SU-DHL-6 (cell line): ENCODE measurements around the gene EFHD1.

Source experiments
- H2AFZ ChIP-seq: fragments of 200-600 bp; sonication (generic); 2 replicates; pipeline ENCODE4 v1.6.1; 2014; ENCODE audit warnings: low read depth, mild to moderate bottlenecking, moderate library complexity, mixed read lengths, antibody characterized with exemption, low read length; ENCODE audit not compliant: severe bottlenecking
- H3F3A ChIP-seq: fragments of 200-600 bp; shearing (Covaris generic); 2 replicates; pipeline ENCODE4 v1.6.0; 2016; ENCODE audit warnings: antibody characterized with exemption, mild to moderate bottlenecking; ENCODE audit not compliant: insufficient read depth
- H3K27ac ChIP-seq: fragments of 200-600 bp; sonication (generic); 2 replicates; pipeline ENCODE4 v1.5.1; 2016; ENCODE audit warnings: low read depth, mild to moderate bottlenecking, low read length, moderate library complexity, mixed read lengths
- H3K27me3 ChIP-seq: fragments of 200-600 bp; sonication (generic), shearing (Covaris generic); 2 replicates; pipeline ENCODE4 v1.6.0; 2014; ENCODE audit warnings: mild to moderate bottlenecking, low read length
- H3K36me3 ChIP-seq: fragments of 200-600 bp; sonication (generic); 2 replicates; pipeline ENCODE4 v1.6.1; 2014; ENCODE audit warnings: mild to moderate bottlenecking, low read length, mixed read lengths
- H3K4me2 ChIP-seq: fragments of 300-600, 200-600 bp; shearing (Covaris generic), sonication (generic); 2 replicates; pipeline ENCODE4 v1.6.0; 2014; ENCODE audit warnings: low read length, low read depth, mild to moderate bottlenecking; ENCODE audit not compliant: poor library complexity, severe bottlenecking
- H3K4me3 ChIP-seq: fragments of 200-600 bp; sonication (generic); 2 replicates; pipeline ENCODE4 v1.5.1; 2014; ENCODE audit warnings: antibody characterized with exemption, low read length, mild to moderate bottlenecking, mixed read lengths; ENCODE audit not compliant: insufficient read depth, poor library complexity, severe bottlenecking
- H3K79me2 ChIP-seq: fragments of 200-600 bp; sonication (generic); 2 replicates; pipeline ENCODE4 v1.6.1; 2014; ENCODE audit warnings: mild to moderate bottlenecking, low read length, moderate library complexity; ENCODE audit not compliant: insufficient read depth
- H3K9ac ChIP-seq: fragments of 200-600 bp; sonication (generic); 2 replicates; pipeline ENCODE4 v1.7.0; 2014; ENCODE audit warnings: mild to moderate bottlenecking, low read length
- H3K9me2 ChIP-seq: fragments of 200-600 bp; sonication (generic); replicated peaks from 2 replicates; pipeline ENCODE4 v1.6.1; 2014; ENCODE audit warnings: low read length; ENCODE audit not compliant: insufficient read depth
- H3K9me3 ChIP-seq: fragments of 200-600 bp; sonication (generic); 2 replicates; pipeline ENCODE4 v1.6.1; 2014; ENCODE audit warnings: low read length, mixed read lengths; ENCODE audit not compliant: insufficient read depth
- H4K20me1 ChIP-seq: fragments of 200-600 bp; sonication (generic); 2 replicates; pipeline ENCODE4 v1.6.1; 2014; ENCODE audit warnings: low read depth, mild to moderate bottlenecking, antibody characterized with exemption, low read length, moderate library complexity, mixed read lengths
- CTCF ChIP-seq: fragments of 200-600 bp; sonication (generic); IDR thresholded peaks from one replicate; pipeline ENCODE4 v1.5.1; 2017; ENCODE audit warnings: antibody characterized with exemption, mild to moderate bottlenecking, low read length, moderate library complexity; ENCODE audit not compliant: insufficient read depth, poor library complexity, severe bottlenecking
- EZH2phosphoT487 ChIP-seq: fragments of 200-600 bp; sonication (generic), shearing (Covaris generic); conservative IDR thresholded peaks from 2 replicates; pipeline ENCODE4 v1.6.1; 2018; ENCODE audit warnings: mild to moderate bottlenecking, antibody characterized with exemption, low read length, moderate library complexity, mixed read lengths

Gene EFHD1

GRCh38 chr2:232635820-232636219 lies 2.4 kb downstream of the EFHD1 start:
- no peak for TF ChIP-seq CTCF
- TF ChIP-seq EZH2phosphoT487, result no peak
- H3K9ac ChIP-seq, result no peak overlapping the region
- H3K4me3 ChIP-seq, result no peak overlapping the region
- no peaks in the 10 kb centered on the region for H3K27me3 ChIP-seq
- H3K27ac ChIP-seq, result no peak overlapping the region
- H2AFZ ChIP-seq, result no peak overlapping the region
- no peaks in the 10 kb centered on the region for H3K9me2 ChIP-seq
- H3K79me2 ChIP-seq, result no peaks in the 10 kb centered on the region
- no peaks in the 10 kb centered on the region for H3K36me3 ChIP-seq
- H3K4me2 ChIP-seq, result no peak overlapping the region
- H4K20me1 ChIP-seq, result no peaks in the 10 kb centered on the region
- H3F3A ChIP-seq, result no peaks in the 10 kb centered on the region
- no peaks in the 10 kb centered on the region for H3K9me3 ChIP-seq

GRCh38 chr2:232636788-232637420 lies 3.5 kb downstream of the EFHD1 start:
- Histone ChIP-seq H3K9me2 (no peaks in the 10 kb centered on the region), H3K36me3 (no peaks in the 10 kb centered on the region), H3K27ac (no peak overlapping the region), H2AFZ (no peak overlapping the region), H4K20me1 (no peaks in the 10 kb centered on the region), H3K4me2 (no peak overlapping the region), H3K4me3 (no peak overlapping the region), H3K79me2 (no peaks in the 10 kb centered on the region), H3F3A (no peaks in the 10 kb centered on the region), H3K9me3 (no peaks in the 10 kb centered on the region), H3K9ac (no peak overlapping the region), H3K27me3 (no peaks in the 10 kb centered on the region)
- no peak for TF ChIP-seq EZH2phosphoT487
- no peak for TF ChIP-seq CTCF

GRCh38 chr2:232637866-232638583 lies 4.6 kb downstream of the EFHD1 start:
- H4K20me1 ChIP-seq, result no peaks in the 10 kb centered on the region
- H3K4me2 ChIP-seq, result no peak overlapping the region
- no peak overlapping the region for H3K9ac ChIP-seq
- H3F3A ChIP-seq, result no peaks in the 10 kb centered on the region
- TF ChIP-seq CTCF (no peak), EZH2phosphoT487 (no peak)
- no peaks in the 10 kb centered on the region for H3K9me2 ChIP-seq
- no peak overlapping the region for H3K27ac ChIP-seq
- H3K36me3 ChIP-seq, result no peaks in the 10 kb centered on the region
- no peak overlapping the region for H2AFZ ChIP-seq
- H3K79me2 ChIP-seq, result no peaks in the 10 kb centered on the region
- H3K9me3 ChIP-seq, result no peaks in the 10 kb centered on the region
- H3K27me3 ChIP-seq, result no peaks in the 10 kb centered on the region
- no peak overlapping the region for H3K4me3 ChIP-seq
